Right lung (tissue), 5 donors: ENCODE data around the gene SGPL1. TPM values are rescaled to one million over a fixed set of nuclear protein-coding genes. Genes with fewer than 3 reads are reported as not detected.
A peak's percentile ranks its signal among the peaks of the same experiment; 100 is the strongest.
"Not testable (repeated sequence)": the region's sequence is repeated elsewhere in the genome, so short reads cannot be mapped to it uniquely, and the experiment has no call there.

Source experiments
- DNase-seq, 2 donors: peaks; one replicate each; pipeline ENCODE4 v3.0.0-alpha.2; 2013
- polyA plus RNA-seq, 5 donors: library from polyadenylated mRNA; unstranded; fragments of 120-200 nt; gene quantifications; one replicate each; pipeline versions ENCODE4 v1.2.1 to v1.2.3, GENCODE V29; 2013; ENCODE audit warnings: inconsistent platforms in 1 of 5, low replicate concordance in 1 of 5; ENCODE audit not compliant: insufficient read length in 5 of 5, insufficient read depth in 1 of 5

SGPL1 gene
- polyA plus RNA-seq, 5 donors = 39.8 to 51.0 (median 48.4) TPM

GRCh38 chr10:70919906-70920305 is 104.2 kb downstream of the SGPL1 start:
- DNase-seq = not testable (repeated sequence)

GRCh38 chr10:70920519-70920918 is 104.8 kb downstream of the SGPL1 start:
- DNase-seq = peak in 1 of 2 donors; percentile 11

- DNase-seq = no peak
Measured at GRCh38 chr10:70921285-70921684, 105.5 kb downstream of the SGPL1 start.

- no peak for DNase-seq
Measured at GRCh38 chr10:70923696-70924095, 107.9 kb downstream of the SGPL1 start.

GRCh38 chr10:70925377-70926225 is 109.9 kb downstream of the SGPL1 start:
- DNase-seq = peak; percentile 19 to 31

- no peak for DNase-seq
Measured at GRCh38 chr10:70926226-70927000, 110.7 kb downstream of the SGPL1 start.

GRCh38 chr10:70927189-70927943 is 111.6 kb downstream of the SGPL1 start:
- no peak for DNase-seq

GRCh38 chr10:70928140-70928539 is 112.4 kb downstream of the SGPL1 start:
- no peak for DNase-seq

GRCh38 chr10:70930263-70931000 is 114.7 kb downstream of the SGPL1 start:
- DNase-seq = no peak

Other genes starting within 250 kb of the SGPL1 start
- gene PRF1, start 213.2 kb upstream of the SGPL1 start, polyA plus RNA-seq = 1 to 10 TPM; 2.6 to 5.2 (median 3.0) TPM
- 1 to 10 TPM; 5.2 to 9.5 (median 7.4) TPM for gene ADAMTS14, start 143.4 kb upstream of the SGPL1 start, polyA plus RNA-seq
- gene TBATA, start 30.6 kb upstream of the SGPL1 start, polyA plus RNA-seq = under 1 TPM in 1 of 5 donors, not detected in 4; 0.13 TPM
- 10 to 100 TPM; 75.1 to 86.8 (median 80.3) TPM for gene PCBD1, start 72.6 kb downstream of the SGPL1 start, polyA plus RNA-seq